ENCODE data around the gene WFDC9. TPM values are rescaled to one million over a fixed set of nuclear protein-coding genes. Genes with fewer than 3 reads are reported as not detected.

Gene WFDC9
- total RNA-seq, 1 donor from 2014 or later, result not detected

- no peak overlapping the region for H3K9ac ChIP-seq
- no peak overlapping the region for H3K27ac ChIP-seq
- no peaks in the 10 kb centered on the region for H3K36me3 ChIP-seq
- H3K4me3 ChIP-seq, result no peak overlapping the region
- peaks cover 7% of the 10 kb centered on the region for H3K4me1 Mint-ChIP-seq
- no peak overlapping the region for H3K27ac Mint-ChIP-seq
- no peak for TF ChIP-seq EZH2phosphoT487 (IDR thresholded peaks at IDR 0.05)
- TF ChIP-seq CTCF (IDR thresholded peaks at IDR 0.05), result no peak
- no peak for TF ChIP-seq EZH2 (IDR thresholded peaks at IDR 0.05)
- H3K79me2 ChIP-seq (ENCODE audit: low read depth), result no peaks in the 10 kb centered on the region
- no peak overlapping the region for H2AFZ ChIP-seq (replicated peaks)
- H3K36me3 Mint-ChIP-seq, result no peaks in the 10 kb centered on the region
- H3K4me3 Mint-ChIP-seq, result no peak overlapping the region
- no peaks in the 10 kb centered on the region for H4K20me1 ChIP-seq (ENCODE audit: low read depth)
- no peaks in the 10 kb centered on the region for H3K9me3 Mint-ChIP-seq
- no peak overlapping the region for H3K4me2 ChIP-seq
- H3K4me1 ChIP-seq, result no peaks in the 10 kb centered on the region
- H3K27me3 Mint-ChIP-seq (ENCODE audit: insufficient read depth, low read depth), result no peaks in the 10 kb centered on the region
- H3F3A ChIP-seq (ENCODE audit: low read depth), result no peaks in the 10 kb centered on the region
- H3K27me3 ChIP-seq, result no peaks in the 10 kb centered on the region
- no peak for DNase-seq (ENCODE audit: low spot score)
- no peaks in the 10 kb centered on the region for H3K9me3 ChIP-seq (ENCODE audit: low read depth)
Observed at GRCh38 chr20:45564760-45565276, 66.3 kb downstream of the WFDC9 start.

Small RNA genes lying within 50 kb of the gene (small RNA-seq; reads per million reads assigned to genes)
- not detected for gene RNA5SP485

Other genes with a start within 250 kb of the WFDC9 start
- gene DBNDD2, start 223.0 kb downstream of the WFDC9 start, total RNA-seq (ENCODE audit: low replicate concordance), result 10.2 and 15.1 TPM in 2 replicates
- 24.5 and 57.3 TPM in 2 replicates for gene PIGT, start 215.1 kb downstream of the WFDC9 start, total RNA-seq (ENCODE audit: low replicate concordance)
- 2.7 and 5.8 TPM in 2 replicates for gene WFDC2, start 161.5 kb downstream of the WFDC9 start, total RNA-seq (ENCODE audit: low replicate concordance)
- not detected in 2 replicates for gene SPINT3, start 115.7 kb downstream of the WFDC9 start, total RNA-seq (ENCODE audit: low replicate concordance)
- not detected in 2 replicates for gene WFDC6, start 91.8 kb downstream of the WFDC9 start, total RNA-seq (ENCODE audit: low replicate concordance)
- not detected in 2 replicates for gene EPPIN, start 83.9 kb downstream of the WFDC9 start, total RNA-seq (ENCODE audit: low replicate concordance)
- not detected in 2 replicates for gene WFDC8, start 52.0 kb downstream of the WFDC9 start, total RNA-seq (ENCODE audit: low replicate concordance)
- not detected in 2 replicates for gene WFDC10A, start 1.5 kb downstream of the WFDC9 start, total RNA-seq (ENCODE audit: low replicate concordance)
- gene WFDC11, start 39.0 kb upstream of the WFDC9 start, total RNA-seq (ENCODE audit: low replicate concordance), result not detected in 2 replicates
- gene WFDC13, start 70.8 kb upstream of the WFDC9 start, total RNA-seq (ENCODE audit: low replicate concordance), result not detected in 2 replicates
- not detected in 2 replicates for gene WFDC10B, start 73.7 kb upstream of the WFDC9 start, total RNA-seq (ENCODE audit: low replicate concordance)
- gene SPINT4, start 91.1 kb upstream of the WFDC9 start, total RNA-seq (ENCODE audit: low replicate concordance), result not detected in 2 replicates
- not detected in 2 replicates for gene WFDC3, start 160.6 kb upstream of the WFDC9 start, total RNA-seq (ENCODE audit: low replicate concordance)
- 23.8 and 26.3 TPM in 2 replicates for gene DNTTIP1, start 160.7 kb upstream of the WFDC9 start, total RNA-seq (ENCODE audit: low replicate concordance)
- 325 and 442 TPM in 2 replicates for gene UBE2C, start 181.4 kb upstream of the WFDC9 start, total RNA-seq (ENCODE audit: low replicate concordance)
- gene TNNC2, start 196.0 kb upstream of the WFDC9 start, total RNA-seq (ENCODE audit: low replicate concordance), result 0.81 TPM in 1 of 2 replicates, not detected in the other
- gene SNX21, start 202.5 kb upstream of the WFDC9 start, total RNA-seq (ENCODE audit: low replicate concordance), result 12.2 and 18.9 TPM in 2 replicates
- gene ACOT8, start 226.1 kb upstream of the WFDC9 start, total RNA-seq (ENCODE audit: low replicate concordance), result 13.4 and 26.1 TPM in 2 replicates
- gene ZSWIM3, start 226.3 kb upstream of the WFDC9 start, total RNA-seq (ENCODE audit: low replicate concordance), result 3.7 and 5.4 TPM in 2 replicates
- 10.7 and 16.6 TPM in 2 replicates for gene ZSWIM1, start 249.9 kb upstream of the WFDC9 start, total RNA-seq (ENCODE audit: low replicate concordance)